HG03571 (cell line): ENCODE data around the gene APH1B.
"Not testable (repeated sequence)": the region's sequence is repeated elsewhere in the genome, so short reads cannot be mapped to it uniquely, and the experiment has no call there.

Experiments
- ATAC-seq: cut with Tn5 transposase; IDR thresholded peaks from one replicate; pipeline ENCODE4 v1.9.1; 2021; ENCODE audit not compliant: unreplicated experiment

The APH1B gene

GRCh38 chr15:63294359-63294758, 17.0 kb downstream of the APH1B start:
- no peak for ATAC-seq

DNA sequence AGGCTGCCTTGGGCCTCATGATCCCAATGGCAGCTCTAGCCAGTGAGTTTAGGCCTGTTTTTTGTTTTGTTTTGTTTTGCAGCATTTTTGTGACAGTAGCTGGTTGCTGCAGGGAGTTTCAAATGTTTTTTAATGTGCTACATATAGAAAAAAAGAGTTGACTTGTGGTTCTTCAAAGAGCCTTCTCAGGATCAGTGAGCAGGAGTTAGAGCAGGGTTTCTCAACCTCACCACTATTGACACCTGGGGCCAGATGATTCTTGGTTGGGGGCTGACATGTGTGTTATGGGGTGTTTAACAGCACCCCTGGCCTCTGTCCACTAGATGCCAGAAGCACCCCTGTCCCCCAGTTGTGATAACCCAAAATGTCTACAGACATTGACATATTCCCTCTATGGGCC, 17.9 kb downstream of the APH1B start:
- ATAC-seq: no peak

- ATAC-seq: no peak
These were observed 18.8 kb downstream of the APH1B start for GRCh38 chr15:63296195-63296594.

- ATAC-seq: no peak
These were observed 22.7 kb downstream of the APH1B start for GRCh38 chr15:63299943-63300575.

- ATAC-seq: no peak
These were observed 23.7 kb downstream of the APH1B start for GRCh38 chr15:63301088-63301487.

DNA sequence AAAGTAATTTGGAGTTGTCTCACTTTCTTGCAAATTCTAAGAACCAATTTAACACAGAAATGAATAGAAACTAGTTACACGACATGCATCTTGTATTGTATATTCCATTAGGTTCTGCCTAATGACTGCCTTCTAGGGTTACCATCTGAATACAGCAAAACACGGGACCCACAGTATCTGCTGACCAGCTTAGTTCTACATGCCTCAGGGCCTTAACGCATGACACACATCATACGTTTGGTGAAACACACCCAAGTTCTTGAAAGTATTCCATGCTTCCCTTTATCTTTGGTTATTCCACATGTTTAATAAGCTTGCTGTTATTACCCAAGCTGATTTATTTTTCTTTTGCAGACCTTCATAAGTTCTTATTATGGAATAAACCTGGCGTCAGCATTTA, 27.9 kb downstream of the APH1B start:
- no peak for ATAC-seq

DNA sequence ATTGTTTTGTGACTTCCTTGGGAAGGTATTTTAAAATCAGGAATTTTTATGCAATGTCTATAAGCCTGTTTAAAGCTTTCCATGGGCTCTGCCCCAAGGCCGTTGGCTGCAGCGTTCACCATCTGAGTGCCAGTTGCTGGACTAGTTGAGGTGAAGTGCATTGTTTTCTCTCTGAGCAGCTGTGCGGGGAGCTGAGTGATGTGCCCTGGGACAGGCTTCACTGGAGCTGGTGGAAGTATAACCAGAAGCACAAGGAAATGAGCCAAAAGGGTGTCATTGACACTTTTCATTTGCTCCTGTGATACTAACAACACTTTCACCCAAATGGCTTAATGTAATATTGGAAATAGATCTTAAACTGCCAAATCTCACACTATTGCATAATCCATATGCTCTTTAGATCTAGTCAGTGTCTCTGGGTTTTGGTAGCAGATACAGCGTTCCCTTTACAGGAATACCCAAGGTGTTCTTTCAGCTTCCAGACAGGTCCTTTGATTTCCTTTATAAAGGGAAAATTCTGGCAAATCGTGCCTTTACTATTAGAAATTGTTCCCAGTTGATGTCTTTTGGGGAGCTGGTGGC, 29.2 kb downstream of the APH1B start:
- ATAC-seq: no peak

GRCh38 chr15:63308491-63308890, 31.1 kb downstream of the APH1B start:
- no peak for ATAC-seq

DNA sequence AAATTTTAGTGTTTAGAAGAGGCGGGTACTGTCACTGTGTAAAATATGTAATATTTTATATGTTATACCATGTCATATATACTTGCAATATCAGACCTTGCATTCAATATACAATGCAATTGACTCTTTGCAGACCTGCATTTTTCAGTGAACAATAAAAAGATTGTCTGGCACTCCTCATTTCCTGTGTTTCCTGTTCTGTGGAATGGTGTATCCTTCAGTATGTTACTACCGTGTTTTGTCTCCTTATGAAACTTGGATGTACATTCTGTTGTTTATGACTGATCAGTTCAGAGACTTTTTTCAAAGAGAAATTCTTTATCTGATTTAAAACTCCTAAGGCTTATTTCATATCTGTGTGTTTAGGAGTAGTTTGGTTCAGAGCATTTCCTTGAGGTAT, 31.5 kb downstream of the APH1B start:
- no peak for ATAC-seq

- no peak for ATAC-seq
These were observed 33.2 kb downstream of the APH1B start for GRCh38 chr15:63310646-63311045.

GRCh38 chr15:63312286-63312685, 34.9 kb downstream of the APH1B start:
- no peak for ATAC-seq

GRCh38 chr15:63313825-63314224, 36.4 kb downstream of the APH1B start:
- ATAC-seq: no peak

DNA sequence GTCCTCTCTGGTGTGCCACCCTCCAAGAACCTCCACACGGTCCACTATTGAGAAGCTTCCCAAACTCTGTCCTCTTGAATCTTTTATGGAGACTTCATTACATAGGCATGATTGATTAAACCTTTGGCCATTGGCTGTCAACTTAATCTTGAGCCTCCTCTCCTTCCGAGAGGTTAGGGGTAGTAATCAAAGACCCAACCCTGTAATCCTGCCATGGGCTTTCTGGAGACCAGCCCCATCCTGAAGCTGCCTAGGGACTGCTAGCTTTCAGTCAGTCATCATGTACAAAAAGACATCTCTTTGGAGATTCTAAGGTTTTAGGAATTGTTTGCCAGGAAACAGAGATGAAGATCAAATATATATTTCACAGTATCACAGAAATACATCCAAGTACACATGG, 37.0 kb downstream of the APH1B start:
- no peak for ATAC-seq

DNA sequence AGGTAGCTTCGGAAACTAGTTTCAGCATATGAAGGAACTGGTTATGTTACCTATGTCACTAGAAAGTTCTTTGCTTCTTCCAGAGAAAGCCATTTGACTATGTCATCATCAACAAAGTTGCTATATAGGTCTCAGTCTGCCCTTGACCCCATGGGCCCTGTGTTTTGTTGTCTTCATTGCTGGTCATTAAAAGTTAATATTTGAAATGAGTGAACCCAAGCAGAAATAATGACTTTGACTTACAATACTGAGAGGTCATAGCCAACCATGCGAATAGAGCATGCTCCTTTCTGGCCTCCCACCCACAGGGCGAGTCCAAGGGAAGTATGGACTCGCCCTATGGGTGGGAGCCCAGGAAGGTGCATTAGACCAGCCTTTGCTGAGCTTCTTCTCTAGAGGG, 40.9 kb downstream of the APH1B start:
- ATAC-seq: no peak

GRCh38 chr15:63319065-63319464, 41.7 kb downstream of the APH1B start:
- ATAC-seq: no peak

DNA sequence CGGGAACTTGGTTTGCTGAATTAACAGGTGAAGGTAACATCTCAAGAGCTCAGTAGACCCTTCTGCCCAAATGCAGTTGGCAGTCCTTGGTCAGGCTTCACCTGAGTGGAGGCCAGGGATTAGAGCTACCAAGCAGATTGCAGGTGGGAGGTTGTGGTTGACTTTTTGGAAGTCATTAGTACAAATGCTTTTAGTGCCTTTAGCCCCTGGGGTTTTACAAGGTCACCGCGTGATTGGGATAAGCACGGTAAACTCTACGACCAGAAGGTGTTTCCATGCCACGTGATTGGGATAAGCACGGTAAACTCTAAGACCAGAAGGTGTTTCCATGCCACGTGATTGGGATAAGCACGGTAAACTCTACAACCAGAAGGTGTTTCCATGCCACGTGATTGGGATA, 43.0 kb downstream of the APH1B start:
- ATAC-seq: not testable (repeated sequence)

DNA sequence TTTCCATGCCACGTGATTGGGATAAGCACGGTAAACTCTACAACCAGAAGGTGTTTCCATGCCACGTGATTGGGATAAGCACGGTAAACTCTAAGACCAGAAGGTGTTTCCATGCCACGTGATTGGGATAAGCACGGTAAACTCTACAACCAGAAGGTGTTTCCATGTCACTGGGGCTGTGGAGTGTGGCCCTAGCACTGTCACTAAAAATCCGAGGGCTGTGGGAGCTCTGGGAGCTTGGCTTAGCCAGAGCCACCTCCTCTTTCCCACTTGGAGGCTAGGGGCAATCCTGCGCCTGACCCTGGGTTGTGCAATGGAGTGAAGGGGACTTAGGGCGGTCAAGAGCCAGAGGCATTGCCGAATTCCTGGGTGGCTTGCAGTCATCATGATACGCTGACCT, 43.6 kb downstream of the APH1B start:
- not testable (repeated sequence) for ATAC-seq

DNA sequence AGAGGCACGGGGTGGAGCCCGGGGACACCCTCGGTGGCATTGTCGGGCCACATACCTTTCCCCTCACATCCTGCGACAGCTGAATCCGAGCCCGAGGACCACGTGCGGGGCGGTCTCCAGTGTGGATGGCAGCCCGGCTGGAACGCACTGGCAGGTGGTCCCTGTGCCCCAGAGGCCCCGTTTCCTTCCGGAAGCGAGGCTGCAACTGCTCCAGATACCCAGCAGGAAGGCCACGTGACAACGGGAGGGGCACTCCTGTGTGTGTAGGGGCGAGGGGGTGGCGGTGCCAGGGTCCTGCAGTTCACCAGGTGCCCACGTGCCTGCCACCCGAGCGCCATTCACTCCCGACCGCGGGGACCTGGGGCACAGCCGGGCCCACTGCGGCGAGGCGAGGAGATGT, 44.1 kb downstream of the APH1B start:
- no peak for ATAC-seq

DNA sequence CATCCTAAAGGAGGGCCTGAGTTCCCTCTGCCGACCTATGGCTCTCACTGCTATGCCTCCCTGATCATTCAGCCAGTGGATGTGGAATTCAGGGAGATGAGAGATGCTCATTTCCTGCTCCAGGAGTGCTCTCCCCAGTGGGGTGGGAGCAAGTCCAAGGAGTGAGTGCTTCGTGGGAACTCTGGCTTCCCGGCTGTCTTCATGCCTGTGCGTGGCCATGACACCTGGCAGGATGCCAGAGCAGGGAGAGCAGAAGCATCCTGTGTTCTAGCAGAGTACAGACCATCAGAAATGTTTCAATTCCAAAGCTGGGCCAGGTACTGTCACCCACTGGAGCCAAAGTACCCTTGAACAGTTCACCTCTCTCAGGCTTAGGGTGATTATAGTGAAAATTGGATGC, 45.1 kb downstream of the APH1B start:
- no peak for ATAC-seq

DNA sequence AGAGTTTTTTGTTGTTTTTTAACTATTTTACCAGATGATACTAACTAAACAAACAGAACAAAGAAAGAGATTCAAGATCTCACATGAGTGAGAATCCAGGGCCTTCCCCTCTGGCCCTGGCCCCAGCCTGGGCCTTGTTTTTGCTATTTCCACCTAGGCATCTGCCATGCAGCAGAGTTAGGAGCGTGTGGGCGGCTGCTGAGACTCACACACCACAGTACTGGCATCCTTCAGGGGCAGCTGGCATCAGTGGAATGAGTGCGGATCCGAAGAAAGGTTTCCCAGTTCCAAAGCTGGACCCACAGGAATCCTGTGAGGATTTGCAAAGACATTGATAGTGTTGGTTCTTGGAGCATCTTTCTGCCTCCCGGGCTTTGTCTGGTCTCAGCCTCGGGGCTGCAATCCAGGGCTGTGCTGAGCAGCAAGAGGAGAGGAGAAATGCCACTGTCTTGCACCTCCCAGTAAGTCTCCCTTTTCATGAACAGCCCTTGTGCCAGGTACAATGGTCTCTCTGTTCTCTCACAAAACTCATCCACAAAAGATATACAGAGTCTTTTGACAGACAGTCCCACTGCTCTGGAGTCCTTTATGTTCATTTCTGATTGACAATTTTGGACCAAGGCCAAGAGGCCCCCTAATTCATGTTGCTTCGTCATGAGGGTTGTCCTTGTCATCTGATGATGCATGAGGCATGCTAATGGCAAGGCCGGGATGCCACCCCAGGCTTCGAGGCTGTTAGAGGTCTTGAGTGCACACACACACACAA, 46.6 kb downstream of the APH1B start:
- no peak for ATAC-seq

DNA sequence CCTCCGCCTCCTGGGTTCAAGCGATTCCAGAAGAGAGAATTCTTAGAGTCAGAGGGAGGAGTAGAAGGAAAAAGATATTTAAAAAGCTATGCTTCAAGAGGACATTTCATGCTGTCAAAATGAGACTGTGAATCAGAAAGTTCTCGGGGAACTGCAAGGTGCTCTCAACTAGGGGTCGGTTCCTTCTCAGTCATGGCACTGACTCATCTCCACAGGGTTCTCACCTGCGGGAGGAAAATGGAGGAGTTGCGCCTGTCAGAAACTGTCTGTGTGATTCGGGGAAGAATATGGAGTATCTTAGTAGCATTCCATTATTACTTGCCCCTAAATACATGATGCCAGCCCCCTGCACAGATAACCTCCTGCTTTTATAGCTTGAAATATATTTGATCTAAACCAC, 47.4 kb downstream of the APH1B start:
- no peak for ATAC-seq

DNA sequence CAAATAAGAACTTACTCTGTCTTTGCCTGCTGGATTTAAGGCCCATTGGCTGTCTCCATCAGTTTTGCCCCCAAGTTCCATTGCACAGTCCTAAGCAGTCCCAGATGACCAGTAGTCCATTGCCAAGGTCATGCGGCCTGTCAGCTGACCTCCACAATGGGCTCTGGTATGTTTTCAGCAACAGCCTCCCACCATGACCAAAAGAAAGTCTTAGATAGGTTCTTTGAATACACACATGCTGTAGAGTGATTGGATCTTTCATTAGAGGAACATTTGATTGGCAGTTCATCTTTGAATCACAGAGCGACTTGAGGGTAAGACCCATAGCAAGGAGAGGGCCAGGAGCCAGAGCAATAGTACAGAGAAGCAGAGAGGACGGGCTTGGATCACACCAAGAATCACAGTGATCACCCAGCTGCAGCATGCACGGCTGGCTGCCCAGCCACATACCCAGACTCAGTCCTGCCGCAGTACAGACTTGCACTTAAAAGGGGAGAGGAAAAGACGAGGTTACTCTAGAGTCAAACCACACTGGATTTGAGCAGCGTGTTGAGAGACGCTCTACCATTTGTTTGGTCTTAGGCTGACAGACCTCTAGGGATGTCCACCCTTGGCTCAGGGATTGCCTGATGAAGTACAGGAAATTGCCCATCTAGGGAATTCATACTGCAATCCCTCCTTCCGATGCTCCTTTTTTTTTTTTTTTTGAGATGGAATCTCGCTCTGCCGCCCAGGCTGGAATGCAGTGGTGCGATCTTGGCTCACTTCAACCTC, 50.4 kb downstream of the APH1B start:
- ATAC-seq: no peak
